IPS-18c (cell line): ENCODE results near the gene NAT8L.

Source experiments
- H3K4me3 ChIP-seq: 2 replicates; pipeline ENCODE4 v1.7.0; 2013; ENCODE audit warnings: low read depth, mild to moderate bottlenecking, low read length, moderate library complexity; ENCODE audit not compliant: insufficient read depth
- H3K9me3 ChIP-seq: one replicate; pipeline ENCODE4 v1.6.1; 2013; ENCODE audit warnings: mild to moderate bottlenecking, low read length, moderate library complexity; ENCODE audit not compliant: control insufficient read depth, insufficient read depth

The NAT8L gene

DNA sequence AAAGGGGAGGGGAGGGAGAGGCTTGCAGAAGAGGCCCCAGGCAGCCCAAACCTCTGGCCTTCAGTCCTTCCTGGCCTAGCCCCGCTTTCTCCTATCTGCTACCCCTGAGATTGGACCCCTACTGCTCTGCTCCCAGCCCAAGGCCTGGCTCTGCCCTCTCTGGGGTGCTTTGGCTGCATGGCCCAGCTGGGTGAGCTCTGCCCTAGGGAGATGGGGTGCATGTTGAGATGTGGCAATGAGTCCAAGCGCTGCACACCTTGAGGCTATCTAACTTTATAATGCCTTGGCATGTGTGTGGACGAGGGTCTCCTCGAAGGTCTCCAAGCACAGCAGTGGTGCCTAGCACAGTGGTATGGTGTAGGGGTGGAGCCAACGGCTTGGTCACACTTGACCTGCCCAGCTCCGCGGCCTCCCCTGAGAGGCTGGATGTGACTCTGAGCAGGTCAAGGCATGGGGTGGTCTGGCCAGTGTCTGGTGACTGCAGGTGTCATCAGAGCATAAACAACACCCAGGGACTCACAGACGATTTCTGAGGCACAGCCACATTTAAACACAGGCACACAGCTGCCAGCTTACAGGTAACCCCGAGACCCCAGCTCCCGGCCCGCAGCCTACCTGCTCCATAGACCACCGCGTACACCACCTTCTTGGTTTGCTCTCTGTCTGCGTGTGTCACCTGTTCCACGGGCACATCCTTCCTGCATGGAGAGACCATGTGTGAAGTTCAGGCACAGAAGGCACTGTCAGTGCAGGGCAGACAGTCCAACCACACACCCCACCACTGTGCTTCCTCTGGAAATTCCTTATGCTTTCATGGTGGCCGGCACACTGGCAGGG is 36.3 kb downstream of the NAT8L start:
- H3K9me3 ChIP-seq, result peaks cover 3% of the 10 kb centered on the region
- no peak overlapping the region for H3K4me3 ChIP-seq

DNA sequence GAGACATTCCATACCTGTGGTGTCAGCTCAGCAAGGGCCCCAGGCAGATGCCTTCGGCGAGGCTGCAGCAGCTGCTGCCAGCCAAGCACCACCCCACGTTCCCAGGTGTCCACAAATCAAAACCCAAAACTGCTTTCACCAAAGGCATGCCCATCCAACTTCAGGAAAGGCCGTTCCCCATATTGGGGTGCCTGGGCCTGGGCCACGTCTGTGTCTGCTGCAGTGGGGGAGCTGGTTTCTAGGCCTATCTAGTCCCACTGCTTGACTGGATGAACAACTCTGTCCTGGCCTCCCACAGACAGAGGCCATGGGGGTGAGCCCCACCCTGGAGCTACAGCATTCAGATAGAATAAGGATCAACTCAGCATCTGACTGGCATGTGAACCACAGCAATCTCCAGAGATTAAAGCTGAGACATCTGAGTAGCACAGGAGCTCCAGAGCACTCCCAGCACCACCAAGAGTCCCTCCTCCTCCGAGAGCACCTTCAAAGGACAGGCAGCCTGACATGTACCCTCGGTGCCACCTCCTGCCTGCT is 37.0 kb downstream of the NAT8L start:
- H3K9me3 ChIP-seq, result peaks cover 3% of the 10 kb centered on the region
- H3K4me3 ChIP-seq, result no peak overlapping the region

DNA sequence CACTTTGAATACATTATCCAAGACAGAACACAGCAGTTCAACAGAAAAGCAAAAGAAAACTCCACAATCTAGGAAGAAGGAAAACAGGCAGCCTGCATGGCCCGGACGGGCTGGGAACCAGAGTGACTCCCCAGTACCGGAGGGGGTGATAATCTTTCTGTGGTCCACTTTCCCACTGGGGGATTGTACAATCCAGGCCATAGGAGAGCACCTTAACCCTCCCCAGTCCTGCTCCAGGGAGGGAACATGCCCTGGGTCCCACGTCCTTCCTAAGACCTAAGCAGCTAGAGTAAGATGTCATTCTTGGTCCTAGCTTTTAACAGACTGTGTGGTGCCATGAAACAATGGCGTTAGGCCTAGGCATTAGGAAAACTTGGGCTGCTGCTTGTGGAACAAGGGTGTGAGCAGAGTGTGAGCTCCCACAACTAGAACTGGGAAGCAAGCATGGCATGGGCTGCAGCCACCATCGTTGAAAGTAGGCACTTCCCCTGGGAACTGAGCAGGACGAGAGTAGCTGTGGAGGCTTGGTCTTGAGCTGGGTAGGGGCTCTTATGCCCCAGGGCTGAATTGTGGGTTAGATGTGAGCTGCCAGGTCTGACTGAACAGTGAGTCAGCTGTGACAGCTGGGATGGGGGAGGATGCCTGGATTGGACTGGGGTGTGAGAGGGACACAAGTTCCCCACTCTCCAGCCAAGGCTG is 42.4 kb downstream of the NAT8L start:
- Histone ChIP-seq H3K4me3 (no peak overlapping the region), H3K9me3 (peaks cover 3% of the 10 kb centered on the region)

DNA sequence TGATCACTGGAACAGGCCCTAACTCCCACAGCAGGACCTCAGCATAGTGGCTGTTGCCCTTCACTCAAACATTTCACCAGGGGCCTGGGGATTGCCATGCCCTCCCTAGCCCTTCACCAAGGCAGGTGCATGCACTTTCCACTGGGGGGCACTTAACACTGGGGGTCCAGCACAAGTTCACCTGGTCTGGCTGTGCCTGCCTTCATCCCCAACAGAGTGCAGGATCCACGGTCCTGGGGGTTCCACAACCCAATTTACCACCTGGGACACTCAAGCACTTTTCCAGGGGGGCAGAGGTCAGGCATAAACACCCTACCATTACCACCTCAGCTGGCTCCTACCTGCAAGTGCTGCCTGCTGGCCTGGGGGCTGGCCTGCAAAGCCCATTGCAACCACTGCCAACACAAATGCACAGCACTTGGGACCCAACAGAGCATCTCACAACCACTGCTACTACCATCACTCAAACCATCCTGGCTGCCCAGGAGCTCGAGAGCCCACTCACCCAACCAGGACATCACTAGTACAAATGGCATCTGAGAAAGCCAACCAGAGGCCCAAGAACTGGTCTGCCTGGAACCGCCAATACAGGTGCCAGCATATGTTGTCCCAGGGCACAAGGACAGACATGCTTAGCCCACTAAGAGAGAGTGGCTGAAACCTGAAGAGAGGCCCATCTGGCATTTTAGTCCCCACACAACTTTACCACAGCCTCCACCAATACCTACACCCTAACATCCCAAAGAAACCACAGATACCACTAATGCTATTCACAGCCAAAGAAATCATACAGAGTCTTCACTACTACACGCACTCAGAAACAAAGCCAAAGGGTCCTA is 43.1 kb downstream of the NAT8L start:
- Histone ChIP-seq H3K4me3 (no peak overlapping the region), H3K9me3 (peaks cover 3% of the 10 kb centered on the region)

DNA sequence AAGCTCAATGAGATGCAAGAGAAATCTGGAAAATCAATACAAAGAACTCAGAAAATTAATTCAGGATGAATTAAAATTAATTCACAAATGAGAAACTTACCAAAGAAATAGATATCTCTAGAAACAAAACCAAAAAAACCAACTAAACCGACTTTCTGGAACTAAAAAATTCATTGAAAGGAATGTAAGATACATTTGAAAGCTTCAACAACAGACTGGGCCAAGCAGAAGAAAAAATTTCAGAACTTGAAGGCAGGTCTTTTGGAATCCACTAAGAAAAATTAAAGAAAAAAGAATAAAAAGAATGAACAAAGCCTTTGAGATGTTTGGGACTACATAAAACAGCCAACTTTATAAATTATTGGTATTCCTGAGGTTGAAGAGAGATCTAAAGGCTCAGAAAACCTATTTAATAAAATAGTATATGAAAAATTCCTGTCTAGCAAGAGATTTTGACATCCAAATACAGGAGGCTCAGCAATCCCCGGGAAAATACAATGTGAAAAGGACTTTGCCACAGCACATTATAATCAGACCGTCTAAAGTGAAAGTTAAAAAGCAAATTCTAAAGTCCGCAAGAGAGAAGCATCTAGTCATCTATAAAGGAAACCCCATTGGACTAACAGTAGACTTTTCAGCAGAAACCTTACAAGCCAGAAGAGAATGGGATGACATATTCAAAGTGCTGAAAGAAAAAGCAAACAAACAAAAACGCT is 44.2 kb downstream of the NAT8L start:
- H3K4me3 ChIP-seq, result no peak overlapping the region
- peaks cover 3% of the 10 kb centered on the region for H3K9me3 ChIP-seq

DNA sequence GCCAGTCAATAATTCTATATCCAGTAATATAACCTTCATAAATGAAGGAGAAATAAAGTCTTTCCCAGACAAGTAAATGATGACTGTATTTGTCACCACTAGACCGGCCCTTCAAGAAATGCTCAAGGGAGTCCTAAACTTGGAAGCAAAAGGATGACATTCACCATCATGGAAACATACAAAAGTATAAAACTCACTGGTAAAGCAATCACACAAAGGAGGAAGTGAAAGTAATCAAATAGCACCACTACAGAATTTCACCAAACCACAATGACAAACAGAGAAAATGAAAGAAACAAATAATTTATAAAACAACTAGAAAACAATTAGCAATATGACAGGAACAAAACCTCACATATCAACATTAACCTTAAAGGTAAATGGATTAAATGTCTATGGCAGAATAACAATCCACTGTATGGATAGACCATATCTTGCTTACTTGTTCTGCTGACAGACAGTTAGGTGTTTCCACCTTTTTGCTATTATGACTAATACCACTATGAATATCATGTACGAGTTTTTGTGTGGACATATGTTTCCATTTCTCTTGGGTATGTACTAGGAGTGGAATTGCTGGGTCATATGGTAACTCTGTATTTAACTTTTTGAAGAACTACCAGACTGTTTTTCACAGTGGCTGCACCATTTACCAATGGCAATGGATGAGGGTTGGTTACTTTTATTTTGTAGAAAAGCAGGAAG is 44.9 kb downstream of the NAT8L start:
- Histone ChIP-seq H3K9me3 (peaks cover 3% of the 10 kb centered on the region), H3K4me3 (no peak overlapping the region)

DNA sequence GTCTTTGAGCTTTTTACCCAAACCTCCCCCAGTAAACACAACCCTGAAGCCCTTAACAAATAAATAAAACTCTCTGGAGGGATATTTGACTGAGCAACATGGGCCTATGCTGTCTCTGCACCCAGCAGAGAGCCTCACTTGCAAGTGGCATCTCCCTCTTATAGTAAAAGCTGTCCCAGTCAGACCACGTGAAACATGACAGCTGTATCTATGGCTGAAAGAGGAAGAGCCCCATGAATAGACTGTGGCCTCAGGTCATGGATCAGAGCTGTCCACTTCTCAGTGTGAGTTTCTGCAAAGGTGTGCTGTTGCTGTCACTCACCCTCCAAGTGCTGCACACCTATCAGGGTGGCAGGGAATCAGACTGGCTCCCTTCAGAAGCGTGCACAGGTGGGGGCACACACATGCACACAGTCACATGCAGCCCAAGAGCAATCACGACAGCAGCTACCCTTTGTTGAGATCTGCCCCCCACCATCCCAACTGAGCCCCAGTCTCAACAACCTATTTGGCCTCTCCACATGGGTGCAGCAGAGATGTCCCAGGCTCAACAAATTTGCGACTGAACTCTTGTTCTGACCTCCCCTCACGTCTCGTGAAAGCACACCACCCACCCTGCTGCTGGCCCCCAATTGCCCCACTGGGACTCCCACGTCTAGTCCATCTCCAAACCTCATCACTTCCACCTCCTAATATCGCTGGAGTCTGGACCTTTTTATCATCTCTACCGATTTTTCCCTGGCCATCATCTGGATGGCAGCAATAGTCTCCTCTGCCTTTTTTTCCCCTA is 45.6 kb downstream of the NAT8L start:
- Histone ChIP-seq H3K4me3 (no peak overlapping the region), H3K9me3 (peaks cover 3% of the 10 kb centered on the region)

DNA sequence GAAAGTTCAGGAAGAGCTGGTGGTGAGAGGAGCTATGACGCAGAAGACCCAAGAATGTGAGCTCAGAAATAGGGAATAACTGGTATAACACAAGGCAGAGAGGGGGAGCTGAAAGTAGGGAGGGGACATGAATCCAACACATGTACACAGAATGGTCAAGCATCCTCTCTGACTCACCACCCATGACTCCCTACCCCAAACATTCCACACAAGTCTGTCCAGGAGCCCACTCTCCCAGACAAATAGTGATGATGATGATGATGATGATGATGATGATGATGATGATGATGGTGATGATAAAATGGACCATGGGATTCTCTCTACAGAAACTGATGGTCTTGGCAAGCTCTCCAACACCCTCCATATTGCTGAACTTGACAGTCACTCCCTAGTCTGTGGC is 46.4 kb downstream of the NAT8L start:
- H3K9me3 ChIP-seq, result peaks cover 3% of the 10 kb centered on the region
- H3K4me3 ChIP-seq, result no peak overlapping the region

DNA sequence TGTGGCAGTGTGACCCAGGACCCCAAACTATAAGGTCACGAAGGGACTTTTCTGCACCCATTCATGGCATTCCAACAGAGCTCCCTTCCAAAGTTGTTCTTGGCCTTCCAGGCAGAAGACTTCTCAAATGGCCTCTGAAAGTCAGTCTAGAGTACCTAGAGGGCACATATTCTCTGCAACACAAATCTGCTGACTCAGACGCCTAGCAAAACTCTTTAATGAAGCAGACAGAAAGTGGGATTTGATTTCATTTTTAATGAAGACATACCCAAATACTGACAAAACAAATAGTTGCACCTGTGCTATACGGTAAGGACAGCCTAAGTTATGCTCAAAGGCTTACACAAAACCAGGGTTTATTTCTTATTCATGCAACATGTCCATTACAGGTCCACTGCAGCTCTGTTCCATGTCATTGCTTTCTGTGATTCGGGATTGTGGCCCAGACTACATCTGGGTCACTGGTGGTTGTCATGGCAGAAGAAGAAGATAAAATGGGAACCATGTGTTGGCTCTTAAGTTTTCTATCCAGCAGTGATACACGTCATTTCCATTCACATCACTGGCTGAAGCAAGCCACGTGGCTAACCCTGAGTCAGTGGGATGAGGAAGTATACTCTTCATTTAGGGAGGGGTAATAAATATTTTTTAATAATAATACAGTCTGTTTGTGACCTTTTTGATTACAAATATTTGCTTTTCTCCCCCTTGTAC is 57.7 kb downstream of the NAT8L start:
- no peak overlapping the region for H3K4me3 ChIP-seq
- H3K9me3 ChIP-seq, result no peaks in the 10 kb centered on the region
